ENCODE data around the gene SSNA1.

- TF ChIP-seq CTCF (conservative IDR thresholded peaks at IDR 0.05 in 1 of 2, IDR thresholded peaks at IDR 0.05 in 1 of 2; ENCODE audit: extremely low read depth in 1 of 2, insufficient read depth in 1 of 2, low read depth in 1 of 2, low read length in 2 of 2): no peak
- TF ChIP-seq EZH2 (IDR thresholded peaks at IDR 0.05; ENCODE audit: borderline replicate concordance, low read length): no peak
These were observed 39.1 kb upstream of the SSNA1 start for GRCh38 chr9:137149363-137149762.
